NCI-H2196 treated with DMSO at 0.1 percent for 48 hours (cell line): ENCODE measurements around the gene HSDL1.

Source experiments
- DNase-seq: peaks from one replicate; lab custom pipeline; 2025; ENCODE audit not compliant: unreplicated experiment; lab: John Stamatoyannopoulos, UW

The HSDL1 gene

DNA sequence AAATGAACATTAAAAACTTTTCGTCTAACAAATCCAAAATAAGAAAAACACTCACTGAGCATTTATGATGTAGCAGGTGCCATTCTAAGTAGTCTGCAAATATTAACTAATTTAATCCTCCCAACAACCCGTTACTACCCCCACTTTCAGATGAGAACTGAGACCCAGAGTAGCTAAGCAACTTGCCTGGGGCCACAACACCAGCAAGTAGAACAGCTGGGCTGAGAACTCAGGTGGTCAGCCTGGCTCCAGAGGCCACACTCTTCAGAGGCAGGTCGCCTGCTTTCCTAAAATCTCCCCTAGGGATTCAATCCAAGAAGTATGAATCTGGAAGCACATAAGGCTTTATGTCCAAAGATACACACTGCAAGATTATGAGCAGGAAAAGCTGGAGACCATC lies 34.5 kb downstream of the HSDL1 start:
- no peak for DNase-seq

DNA sequence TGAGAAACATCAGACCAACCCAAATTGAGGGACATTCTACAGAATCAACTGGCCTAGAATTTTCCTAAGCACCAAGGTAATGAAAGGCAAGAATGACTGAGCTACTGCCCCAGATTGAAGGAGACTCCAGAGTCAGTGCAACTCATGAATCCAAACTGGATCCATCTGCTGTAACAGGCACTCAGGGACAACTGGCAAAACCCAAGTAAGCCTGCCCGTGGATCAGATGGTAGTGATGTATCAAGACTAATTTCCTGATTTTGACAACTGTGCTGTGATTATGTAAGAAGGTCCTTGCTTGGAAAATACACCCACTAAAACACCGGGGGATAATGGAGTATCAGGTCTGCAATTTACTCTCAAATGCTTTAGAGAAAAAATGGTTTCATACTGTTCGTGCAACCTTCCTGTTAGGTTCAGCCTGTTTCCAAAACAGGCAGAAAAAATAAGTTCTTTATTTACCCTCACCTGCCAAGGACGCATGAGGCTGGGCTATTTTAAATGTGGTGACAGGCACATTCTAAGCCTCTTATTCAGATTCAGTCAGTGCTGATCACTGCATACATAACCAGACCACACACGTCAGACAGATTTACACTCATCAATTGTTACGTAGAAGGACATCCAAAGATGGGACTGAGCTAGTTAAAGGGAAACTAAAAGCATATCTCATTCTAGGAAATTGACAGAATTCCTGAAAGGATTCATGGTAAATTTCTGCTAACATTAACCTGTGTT lies 35.2 kb downstream of the HSDL1 start:
- DNase-seq: no peak

DNA sequence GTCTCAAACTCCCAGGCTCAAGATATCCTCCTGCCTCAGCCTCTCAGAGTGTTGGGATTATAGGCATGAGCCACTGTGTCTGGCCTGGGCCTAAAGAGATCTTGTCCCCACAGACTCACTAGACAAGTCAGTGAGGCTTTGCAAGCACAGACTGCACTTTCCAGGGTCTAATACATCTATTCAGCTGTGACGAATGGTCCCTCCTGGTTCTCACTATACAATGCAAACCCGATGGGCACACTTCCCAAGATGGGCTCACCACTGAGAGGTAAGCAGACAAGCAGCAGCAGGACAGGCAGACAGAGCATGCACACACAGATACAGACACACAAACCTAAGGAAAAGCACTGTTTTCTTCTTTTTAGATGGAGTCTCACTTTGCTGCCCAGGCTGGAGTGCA lies 37.1 kb downstream of the HSDL1 start:
- no peak for DNase-seq

DNA sequence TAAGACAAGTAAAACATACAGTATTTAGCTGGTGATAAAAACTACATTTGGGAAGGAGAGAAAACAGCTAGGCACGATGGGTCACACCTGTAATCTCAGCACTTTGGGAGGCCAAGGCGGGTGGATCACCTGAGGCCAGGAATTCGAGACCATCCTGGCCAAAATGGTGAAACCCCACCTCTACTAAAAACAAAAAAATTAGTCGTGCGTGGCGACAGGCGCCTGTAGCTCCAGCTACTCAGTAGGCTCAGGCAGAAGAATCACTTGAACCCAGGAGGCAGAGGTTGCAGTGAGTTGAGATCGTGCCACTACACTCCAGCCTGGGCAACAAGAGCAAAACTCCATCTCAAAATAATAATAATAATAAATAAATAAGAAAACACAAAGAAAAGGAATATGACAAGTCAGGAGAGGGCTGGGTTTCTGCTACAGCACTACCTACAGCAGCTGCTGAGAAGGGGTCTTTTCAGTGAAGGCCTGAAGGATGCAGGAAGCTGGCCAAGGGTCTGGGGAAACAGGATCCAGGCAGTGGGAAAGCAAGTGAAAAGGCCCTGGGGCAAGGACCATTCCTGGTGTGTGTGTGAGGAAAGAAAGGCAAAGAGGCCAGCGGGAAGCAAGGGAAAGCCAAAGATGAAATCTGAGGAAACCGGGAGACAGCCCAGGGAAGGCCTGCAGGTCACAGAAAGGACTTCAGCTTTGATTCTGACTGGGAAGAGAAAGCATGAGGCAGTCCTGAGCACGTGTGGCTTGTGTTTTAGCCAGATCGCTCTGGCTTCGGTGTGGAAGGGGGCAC lies 38.8 kb downstream of the HSDL1 start:
- DNase-seq: no peak

DNA sequence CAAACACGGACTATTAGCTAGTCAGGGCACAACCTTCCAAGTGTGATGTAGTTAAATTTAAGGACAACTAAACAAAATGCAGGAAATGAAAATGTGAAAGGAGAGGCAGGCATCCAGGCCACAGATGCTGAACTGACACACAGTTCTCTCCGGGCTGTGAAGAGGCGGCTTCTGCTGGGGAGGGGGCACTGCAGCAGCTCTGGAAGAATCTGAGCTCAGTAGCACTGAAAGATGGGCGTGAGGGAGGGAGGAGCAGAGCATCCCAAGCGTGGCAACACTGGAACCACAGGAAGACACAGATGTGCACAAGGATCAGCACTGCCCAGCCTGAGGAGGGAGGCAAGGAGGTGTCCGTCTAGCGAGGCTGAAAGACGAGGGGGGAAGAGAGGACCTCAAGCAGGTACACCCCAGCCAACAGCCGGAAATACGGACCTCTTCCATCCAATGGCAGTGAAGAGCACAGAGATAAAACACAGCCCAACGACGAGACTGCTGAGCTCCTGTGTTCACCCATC lies 39.6 kb downstream of the HSDL1 start:
- no peak for DNase-seq

DNA sequence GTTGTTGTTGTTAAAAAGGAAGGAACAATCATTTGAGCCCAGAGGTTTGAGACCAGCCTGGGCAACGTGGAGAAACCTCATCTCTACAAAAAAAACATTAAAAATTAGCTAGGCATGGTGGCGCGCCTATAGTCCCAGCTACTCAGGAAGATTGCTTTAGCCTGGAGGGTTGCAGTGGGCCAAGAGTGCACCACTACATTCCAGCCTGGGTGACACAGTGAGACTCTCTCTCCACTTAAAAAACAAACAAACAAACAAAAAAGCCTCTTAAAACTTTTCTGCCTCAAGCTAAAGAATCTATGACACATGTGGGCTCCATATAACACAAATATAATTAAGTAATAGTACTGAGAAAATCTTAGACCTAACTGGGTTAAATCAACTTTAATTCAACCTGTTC lies 40.7 kb downstream of the HSDL1 start:
- DNase-seq: no peak

DNA sequence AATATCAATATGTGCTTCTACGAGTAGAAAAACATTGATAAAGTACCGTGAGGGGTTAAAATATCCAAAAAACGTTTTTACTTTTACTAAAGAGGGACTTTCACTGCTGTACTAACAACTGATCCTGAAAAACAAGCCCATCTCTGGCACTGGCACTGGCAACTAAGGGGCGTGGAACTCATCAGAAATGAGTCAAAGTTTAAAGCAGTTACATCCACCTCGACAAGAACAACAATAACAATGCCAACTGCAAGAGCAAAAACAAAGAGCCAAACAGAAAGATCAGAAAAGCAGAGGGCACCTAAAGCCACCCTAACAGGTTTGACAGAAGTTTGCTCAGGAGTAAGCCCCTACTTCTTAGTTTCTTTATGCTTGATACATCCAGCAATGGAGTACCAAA lies 41.3 kb downstream of the HSDL1 start:
- DNase-seq: no peak

DNA sequence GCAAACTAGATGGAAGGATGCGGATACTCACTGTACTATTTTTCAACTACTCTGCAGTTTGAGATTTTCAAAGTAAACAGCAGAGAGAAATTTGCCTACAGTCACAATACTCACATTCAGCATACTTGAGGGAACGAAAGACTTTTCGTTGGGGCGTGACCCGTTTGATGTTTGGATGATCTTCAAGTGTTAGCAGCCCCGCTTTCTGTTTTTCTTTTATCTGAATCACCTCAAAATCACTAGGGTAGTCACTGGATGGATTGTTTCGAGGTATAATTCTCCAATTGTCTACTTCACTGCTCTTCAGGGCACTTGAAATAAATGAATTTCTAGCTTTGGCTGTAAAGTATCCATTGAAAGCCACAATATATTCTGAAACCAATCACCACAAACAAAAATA lies 46.0 kb downstream of the HSDL1 start:
- no peak for DNase-seq

DNA sequence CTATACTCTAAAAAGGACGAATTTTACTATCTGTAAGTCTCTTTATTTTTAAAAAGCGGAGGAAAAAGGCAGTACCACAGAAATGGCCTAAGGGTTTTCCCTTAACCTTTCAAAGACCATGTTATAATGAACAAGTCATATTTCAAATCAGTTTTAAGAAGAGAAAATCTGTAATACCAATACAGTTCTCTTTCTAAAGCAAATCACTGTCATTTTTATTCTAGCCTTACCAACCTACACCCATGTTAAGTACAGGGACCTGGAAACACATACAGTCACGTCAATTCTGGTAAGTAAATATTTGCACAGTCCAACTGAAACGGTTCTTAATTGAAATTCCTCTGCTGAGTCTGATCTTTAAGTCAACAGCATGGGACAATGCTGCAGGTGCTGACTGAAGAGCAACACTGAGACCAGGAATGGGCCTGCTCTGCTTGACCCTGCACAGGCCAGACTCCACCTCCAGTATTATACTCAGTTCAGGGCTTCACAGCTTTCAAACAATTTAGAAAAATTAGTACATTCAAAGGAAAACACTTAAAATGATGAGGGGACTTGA lies 48.5 kb downstream of the HSDL1 start:
- peak; percentile 15 for DNase-seq

DNA sequence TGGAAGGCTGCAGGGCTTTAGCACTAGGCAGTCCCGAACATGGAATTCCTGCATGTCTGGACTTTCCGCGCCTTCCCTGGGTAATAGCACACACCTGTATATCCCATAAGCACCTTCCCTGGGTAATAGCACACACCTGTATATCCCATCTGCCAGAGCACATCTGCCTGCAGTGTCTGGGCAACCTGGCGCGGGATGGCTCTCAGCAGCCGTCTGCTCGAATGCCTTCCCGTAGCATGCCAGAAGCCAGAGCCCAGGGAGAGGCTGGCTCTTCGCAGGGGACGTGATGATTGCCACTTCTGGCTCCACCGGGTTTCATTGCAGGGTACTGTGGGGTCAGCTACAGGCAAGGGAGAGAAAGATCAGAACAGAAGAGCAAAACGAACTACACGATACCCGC lies 49.5 kb downstream of the HSDL1 start:
- no peak for DNase-seq

DNA sequence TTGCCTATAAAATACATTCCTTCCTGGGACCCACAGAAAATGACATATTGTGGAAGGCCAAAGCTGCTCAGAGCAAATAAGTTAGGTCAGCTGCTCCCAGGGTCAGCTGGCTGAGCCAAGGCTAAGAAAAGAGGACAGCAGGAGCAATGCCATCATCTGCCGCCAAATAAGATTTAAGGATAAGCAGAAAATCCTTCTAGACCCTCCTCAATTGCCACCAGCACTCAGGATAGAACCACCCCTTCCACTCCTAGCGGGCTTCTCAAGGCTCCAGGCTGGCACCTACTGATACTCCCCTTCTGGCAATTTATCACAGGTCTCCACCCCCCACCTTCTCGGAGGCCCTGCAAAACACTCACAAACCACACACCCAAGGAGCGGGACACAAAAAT lies 51.1 kb downstream of the HSDL1 start:
- DNase-seq: no peak

DNA sequence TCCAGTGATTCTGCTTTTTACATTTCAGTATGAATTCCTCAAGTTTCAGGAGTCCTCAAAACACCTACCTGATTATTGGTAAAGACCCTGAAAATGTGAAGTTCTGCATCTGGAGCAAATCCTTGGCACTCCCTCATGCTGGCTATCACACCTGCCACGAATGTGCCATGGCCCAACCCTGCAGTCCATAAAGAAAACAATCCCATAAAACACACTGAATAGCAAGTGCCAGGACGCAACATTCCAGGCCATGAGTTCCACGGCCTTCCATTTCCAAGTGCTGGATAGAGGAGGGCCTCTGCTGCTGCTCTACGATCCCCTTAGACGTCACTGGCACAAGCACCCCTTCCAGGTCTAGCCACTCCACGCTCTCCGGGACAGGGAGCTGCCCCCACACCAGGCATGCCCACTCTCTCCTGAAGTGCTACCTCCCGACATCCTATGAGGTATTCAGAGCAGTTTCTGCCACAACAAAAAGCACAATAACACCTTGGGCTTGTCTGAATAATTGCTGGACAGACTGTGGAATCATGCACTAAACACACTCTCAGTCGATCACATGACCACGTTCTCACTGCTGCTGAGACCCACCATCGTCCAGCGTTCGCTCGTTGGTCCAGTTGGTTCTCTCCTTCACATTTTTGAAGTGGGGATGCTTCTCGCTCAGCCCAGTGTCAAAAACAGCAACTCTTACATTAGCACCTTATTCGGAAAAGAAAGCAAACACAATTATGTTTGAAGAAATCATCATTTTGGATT lies 51.7 kb downstream of the HSDL1 start:
- no peak for DNase-seq

DNA sequence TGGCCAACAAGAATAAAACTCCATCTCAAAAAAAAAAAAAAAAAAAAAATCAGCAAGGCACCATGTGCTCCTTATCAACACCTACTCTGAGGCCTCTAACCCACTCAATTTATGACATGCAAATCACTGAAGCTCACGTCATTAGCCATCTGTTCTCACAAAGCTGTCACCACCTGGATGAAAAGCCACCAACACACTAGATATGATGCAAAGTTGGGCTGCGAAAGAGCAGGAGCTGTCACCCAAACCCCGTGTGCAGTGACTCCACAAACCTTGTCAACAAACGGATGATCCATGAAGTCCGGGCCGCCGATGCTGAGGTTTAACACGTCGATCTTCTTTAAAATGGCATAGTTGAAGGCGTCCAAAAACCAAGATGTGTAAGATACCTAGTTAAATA lies 53.5 kb downstream of the HSDL1 start:
- no peak for DNase-seq

DNA sequence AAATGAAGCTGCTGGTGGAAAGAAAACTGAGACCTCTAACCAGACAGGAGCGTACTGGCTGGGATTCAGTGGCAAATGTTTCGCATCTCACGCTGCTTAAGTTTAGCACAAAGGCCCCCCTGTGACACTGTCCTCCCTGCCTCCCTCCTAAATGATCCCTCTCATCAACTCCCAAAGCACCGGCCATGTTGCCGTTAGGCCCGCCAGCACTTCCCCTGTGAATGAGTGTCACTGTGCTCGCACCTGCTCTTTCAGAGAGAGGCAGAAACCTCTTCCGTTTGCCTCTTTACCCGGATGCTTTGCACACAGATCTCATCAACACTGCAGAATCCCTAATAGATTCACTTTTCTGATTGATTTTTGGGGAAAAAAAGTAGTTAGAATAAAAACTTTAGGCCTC lies 54.8 kb downstream of the HSDL1 start:
- DNase-seq: no peak

DNA sequence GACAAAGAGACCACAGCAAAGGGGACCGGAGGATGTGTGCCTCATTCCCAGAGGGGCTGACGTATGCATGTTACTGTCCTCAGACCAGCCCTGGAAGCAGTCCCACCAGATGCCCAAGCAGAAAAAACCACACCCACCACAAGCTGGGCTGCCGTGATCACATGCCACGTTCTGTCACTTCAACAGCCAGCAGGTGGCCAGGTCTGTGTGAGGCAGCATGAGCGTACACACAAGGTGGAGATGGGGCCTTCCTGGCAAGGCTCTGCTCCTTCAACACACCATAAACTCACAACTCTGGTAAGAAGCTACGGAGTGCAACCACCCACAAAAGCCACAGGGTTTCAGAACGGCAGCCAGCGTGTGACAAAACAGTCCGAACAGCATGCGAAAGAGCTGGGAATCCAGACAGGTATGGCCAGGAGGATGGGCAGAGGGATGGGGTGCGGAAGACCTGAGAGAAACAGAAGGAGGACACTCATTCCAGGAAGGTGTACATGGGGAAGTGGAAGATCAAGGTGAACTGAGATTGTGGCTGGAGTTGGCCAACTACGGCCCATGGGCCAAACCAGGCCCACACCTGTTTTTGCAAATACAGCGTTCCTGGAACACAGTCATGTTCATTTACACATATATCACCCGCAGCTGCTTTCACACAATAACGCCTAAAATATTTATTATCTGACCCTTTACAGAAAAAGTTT lies 56.1 kb downstream of the HSDL1 start:
- DNase-seq: no peak

DNA sequence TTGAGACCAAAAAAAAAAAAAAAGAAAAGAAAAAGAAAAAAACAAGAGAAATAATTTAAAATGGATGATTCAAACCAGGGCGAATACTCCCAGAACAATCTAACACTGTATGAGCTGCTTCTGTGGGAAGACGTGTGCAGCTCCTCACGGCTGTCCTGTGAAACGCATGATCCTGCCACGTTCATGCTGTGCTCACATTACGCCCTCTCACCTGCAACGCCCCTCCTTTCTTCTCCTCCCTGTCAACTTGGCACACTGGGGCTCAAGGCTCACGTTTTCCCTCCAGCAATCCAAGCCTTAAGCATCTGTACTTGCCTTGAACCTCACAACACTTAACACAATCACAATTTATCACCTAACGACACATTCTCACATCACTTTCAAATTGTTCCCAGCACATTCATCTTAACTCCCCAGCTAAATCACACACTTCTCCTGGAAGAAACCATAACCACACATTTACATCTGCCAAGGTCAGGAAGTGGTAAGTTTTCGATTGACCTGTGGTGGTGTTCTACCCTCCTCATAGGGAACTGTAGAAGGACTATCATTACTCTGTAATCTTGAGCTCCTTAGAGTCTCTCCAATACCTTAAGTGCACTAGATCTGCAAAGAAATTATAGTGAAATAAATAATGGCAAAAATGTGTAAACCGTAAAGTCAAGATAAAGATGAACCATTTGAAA lies 57.4 kb downstream of the HSDL1 start:
- no peak for DNase-seq

DNA sequence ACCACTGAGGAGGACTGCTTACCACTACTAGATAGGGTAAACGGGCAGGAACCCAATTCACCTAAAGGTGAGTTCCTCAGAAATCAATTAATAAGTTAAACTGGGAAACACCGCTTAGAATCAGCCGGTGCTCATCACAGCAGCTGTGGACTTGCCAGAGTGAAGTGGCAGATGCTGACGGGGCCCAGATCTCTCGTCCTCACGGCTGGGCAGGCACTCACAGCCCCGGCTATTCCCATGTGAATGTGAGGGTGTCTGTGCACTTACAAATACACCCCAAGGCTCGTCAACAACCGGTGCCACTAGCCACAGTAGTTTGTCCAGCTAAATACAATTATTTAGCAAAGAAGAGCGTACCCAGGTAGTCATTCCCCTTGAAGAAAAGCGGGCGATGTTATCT lies 58.0 kb downstream of the HSDL1 start:
- DNase-seq: no peak

DNA sequence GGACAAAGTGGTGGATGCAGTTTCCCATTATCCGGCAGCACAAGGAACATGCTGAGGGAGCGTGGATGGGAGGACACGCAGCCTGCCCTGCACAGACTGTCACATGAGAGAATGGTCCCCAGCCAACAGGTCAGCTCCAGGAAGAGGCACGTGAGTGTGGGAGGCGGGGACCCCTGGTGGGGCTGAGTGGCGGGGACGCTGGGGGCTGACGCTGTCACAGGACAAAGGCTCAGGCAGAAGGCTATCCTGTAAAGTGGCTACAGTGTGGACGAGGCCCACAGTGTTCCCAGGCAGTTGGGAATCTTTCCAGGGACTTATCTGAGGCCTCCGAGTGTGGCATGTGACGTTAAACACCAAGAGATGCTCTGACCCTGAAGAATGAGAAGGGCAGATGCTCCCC lies 58.6 kb downstream of the HSDL1 start:
- DNase-seq: no peak

DNA sequence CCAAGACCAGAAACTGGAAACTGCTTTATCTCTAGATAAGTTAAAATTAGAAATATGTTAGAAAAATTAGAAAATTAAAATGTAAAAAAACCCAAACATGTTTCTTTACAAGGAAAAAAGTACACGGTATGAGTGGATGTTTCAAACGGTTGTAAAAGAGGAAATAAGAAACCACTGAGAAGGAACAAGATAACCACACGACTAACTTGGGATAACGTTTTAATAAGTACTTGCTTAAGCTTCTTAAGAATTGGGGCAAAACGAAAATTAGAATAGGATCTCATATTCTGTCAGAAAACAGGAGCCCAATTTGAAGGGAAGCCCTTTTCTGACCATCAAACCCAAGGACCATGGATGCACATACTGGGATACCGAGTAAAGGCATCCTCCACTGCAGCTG lies 59.2 kb downstream of the HSDL1 start:
- no peak for DNase-seq

DNA sequence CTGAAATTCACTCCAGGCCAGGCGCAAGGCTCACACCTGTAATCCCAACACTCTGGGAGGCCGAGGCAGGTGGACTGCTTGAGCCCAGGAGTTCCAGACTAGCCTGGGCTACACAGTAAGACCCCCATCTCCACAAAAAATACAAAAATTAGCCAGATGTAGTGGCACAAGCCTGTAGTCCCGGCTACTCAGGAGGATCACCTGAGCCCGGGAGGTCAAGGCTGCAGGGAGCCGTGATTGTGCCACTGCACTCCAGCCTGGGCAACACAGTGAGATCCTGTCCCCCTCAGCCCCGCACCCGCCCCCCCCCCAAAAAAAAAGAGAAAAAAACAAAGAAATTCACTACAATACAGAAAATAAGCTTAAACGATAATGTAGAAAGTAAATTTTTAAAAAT lies 59.7 kb downstream of the HSDL1 start:
- DNase-seq: no peak
